ENCODE data around the gene ATP6V0D1. TPM values are rescaled to one million over a fixed set of nuclear protein-coding genes. Genes with fewer than 3 reads are reported as not detected.

Gene ATP6V0D1
- polyA plus RNA-seq, 1 of the 3 experiments (the other 2 are of a cell fraction), result 135 TPM

DNA sequence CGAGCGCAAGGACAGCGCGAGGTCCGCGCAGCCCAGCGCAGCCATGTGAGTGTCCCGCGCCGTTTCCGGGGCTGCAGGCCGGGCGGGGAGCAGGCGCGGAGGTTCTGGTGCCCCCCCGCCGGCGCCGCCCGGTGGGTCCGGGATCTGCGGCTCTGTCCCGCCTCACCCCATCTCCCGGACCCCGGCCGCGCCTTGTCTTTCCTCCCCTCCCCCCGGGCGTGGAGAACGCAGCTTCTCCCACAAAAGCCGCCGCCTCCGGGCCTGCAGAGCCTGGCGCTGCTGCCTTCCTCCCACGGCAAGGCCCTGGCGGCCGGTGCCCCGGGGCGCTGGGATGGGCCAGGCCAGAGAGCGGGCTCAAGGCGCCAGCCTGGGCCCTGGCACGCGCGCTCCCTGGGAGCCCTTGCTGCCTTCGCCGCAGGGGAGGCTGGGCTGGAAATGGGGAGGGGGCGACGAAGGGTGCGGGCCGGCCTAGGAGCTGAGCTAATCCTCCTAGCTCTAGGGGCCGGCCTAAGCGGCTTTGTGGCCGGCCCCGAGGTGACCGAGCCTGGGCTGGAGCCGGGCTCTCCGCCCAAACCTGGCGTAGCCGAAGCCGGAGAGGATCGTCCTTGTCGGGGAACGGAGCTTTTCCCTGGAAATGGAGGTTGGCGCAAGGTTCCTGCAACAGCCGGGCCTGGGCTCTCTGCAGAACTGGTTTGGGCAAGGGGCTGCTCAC, 48.1 kb upstream of the ATP6V0D1 start:
- Histone ChIP-seq H3K9me2 (no peaks in the 10 kb centered on the region), H3K4me2 (peak overlapping the region; percentile 96), H4K20me1 (ENCODE audit: insufficient read depth) (peaks cover 37% of the 10 kb centered on the region), H3K27me3 (ENCODE audit: insufficient read depth) (no peaks in the 10 kb centered on the region), H3K4me1 (ENCODE audit: control insufficient read depth in 1 of 2, insufficient read depth in 2 of 2, low read depth in 1 of 2, low read length in 1 of 2) (peaks cover 21% of the 10 kb centered on the region in 2 experiments; a peak in 3 of 4 replicates), H3K9ac (peak overlapping the region; percentile 88), H3K4me3 (ENCODE audit: low read depth in 2 of 2, low read length in 1 of 2) (peak overlapping the region; percentile 77 to 99), H3K36me3 (replicated peaks in 1 of 2; ENCODE audit: control insufficient read depth in 1 of 2, insufficient read depth in 2 of 2, low read length in 1 of 2) (peaks cover 0 to 4% of the 10 kb centered on the region in 2 experiments), H2AFZ (ENCODE audit: low read depth) (no peak overlapping the region), H3K27ac (ENCODE audit: low read depth in 2 of 2, low read length in 1 of 2) (peak overlapping the region; percentile 83), H3K79me2 (ENCODE audit: insufficient read depth) (peaks cover 51% of the 10 kb centered on the region), H3F3A (replicated peaks; ENCODE audit: insufficient read depth) (peaks cover 15% of the 10 kb centered on the region), H3K9me3 (no peaks in the 10 kb centered on the region)
- peak; percentile 83 for DNase-seq
- ChIA-PET CTCF (interaction anchor here (0.9 to 6.6 kb wide), 18 partner anchors 8 to 288 kb away, joined by 3 to 60 read pairs (median 5); partner anchors contain the start of genes ATP6V0D1, C16orf86, CARMIL2 and CTCF), POLR2A (interaction anchor here (0.8 to 2.5 kb wide), 8 partner anchors 8 to 316 kb away, joined by 3 to 10 read pairs (median 4); partner anchors contain the start of genes ACD, C16orf86, CTCF and ENKD1)
- TF ChIP-seq POLR2AphosphoS5 (IDR thresholded peaks at IDR 0.05; ENCODE audit: low read depth, low read length), result peak; percentile 63; the same call in 1 of the 2 replicates
- no peak for TF ChIP-seq GABPA (IDR thresholded peaks at IDR 0.05; ENCODE audit: low read depth)
- TF ChIP-seq GATA2 (CRISPR knock-in tag; IDR thresholded peaks at IDR 0.05), result no peak
- no peak for TF ChIP-seq RXRA (IDR thresholded peaks at IDR 0.05; ENCODE audit: borderline replicate concordance, low read depth)
- TF ChIP-seq FOXJ3 (CRISPR knock-in tag; IDR thresholded peaks at IDR 0.05), result no peak
- no peak for TF ChIP-seq NFIC (IDR thresholded peaks at IDR 0.05; ENCODE audit: borderline replicate concordance)
- TF ChIP-seq MXI1 (IDR thresholded peaks at IDR 0.05; ENCODE audit: low read depth, low read length), result peak; percentile 45; the same call in 1 of the 2 replicates
- no peak for TF ChIP-seq IRF3 (IDR thresholded peaks at IDR 0.05; ENCODE audit: low read depth, low read length)
- TF ChIP-seq TAF1 (IDR thresholded peaks at IDR 0.05; ENCODE audit: borderline replicate concordance, low read depth, low read length), result peak; percentile 8; the same call in 1 of the 2 replicates
- 1% methylated on average over 15 of the region's 65 CpGs for WGBS (ENCODE audit: low lambda C conversion rate)

DNA sequence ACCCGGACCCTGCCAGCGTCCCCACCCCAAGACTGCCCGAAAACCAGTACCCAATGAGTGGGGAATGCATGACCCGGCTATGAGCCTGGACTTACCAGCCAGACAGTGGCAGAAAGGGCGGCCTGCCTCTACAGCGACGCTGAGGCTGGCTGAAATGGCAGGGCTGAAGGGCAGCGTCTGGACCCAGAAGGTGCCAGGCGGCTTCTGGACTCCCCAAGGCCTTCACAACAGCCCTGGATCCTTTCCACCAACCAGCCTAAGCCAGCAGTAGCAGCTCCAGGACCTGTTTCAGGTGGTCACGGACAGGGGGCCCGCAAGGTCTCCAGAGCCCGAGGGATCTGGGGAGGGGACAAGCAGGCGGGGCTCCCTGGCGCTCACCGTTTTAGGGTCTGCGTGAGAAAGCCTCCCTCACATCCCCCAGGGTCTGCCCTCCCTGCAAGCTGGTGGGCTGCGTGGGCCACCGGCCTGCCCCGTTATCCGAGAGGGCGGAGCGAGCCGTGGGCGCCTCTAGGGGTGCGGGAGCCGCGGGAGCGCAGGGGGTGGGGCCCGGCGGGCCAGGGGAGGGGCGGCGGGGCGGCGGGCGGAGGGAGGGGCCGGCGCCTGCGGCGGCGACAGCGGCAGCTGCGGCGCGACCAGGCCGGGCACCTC, 47.4 kb upstream of the ATP6V0D1 start, which contains the start of gene RIPOR1:
TSS of gene RIPOR1 (plus strand) at position 608 of the 648 bp plus-strand sequence. CDS start 9,618 bp downstream, outside the sequence.
- Histone ChIP-seq H3K4me2 (peak within 1 kb of the TSS; percentile 96), H3K4me1 (ENCODE audit: control insufficient read depth in 1 of 2, insufficient read depth in 2 of 2, low read depth in 1 of 2, low read length in 1 of 2) (peaks cover 21% of the 10 kb centered on the region in 2 experiments; a peak in 3 of 4 replicates), H3K4me3 (ENCODE audit: low read depth in 2 of 2, low read length in 1 of 2) (peak within 1 kb of the TSS; percentile 77 to 99), H3K36me3 (replicated peaks in 1 of 2; ENCODE audit: control insufficient read depth in 1 of 2, insufficient read depth in 2 of 2, low read length in 1 of 2) (peaks cover 0 to 4% of the 10 kb centered on the region in 2 experiments), H2AFZ (ENCODE audit: low read depth) (peak within 1 kb of the TSS; percentile 93; the same call in 1 of the 2 replicates), H3K79me2 (ENCODE audit: insufficient read depth) (peaks cover 44% of the 10 kb centered on the region), H3K9me2 (no peaks in the 10 kb centered on the region), H3F3A (replicated peaks; ENCODE audit: insufficient read depth) (peaks cover 15% of the 10 kb centered on the region), H3K9me3 (no peaks in the 10 kb centered on the region), H3K9ac (peak within 1 kb of the TSS; percentile 88), H4K20me1 (ENCODE audit: insufficient read depth) (peaks cover 30% of the 10 kb centered on the region), H3K27ac (ENCODE audit: low read depth in 2 of 2, low read length in 1 of 2) (peak within 1 kb of the TSS; percentile 83), H3K27me3 (ENCODE audit: insufficient read depth) (no peaks in the 10 kb centered on the region)
- CTCF ChIA-PET, result interaction anchor here (1.1 to 6.6 kb wide), 12 partner anchors 8 to 288 kb away, joined by 3 to 60 read pairs (median 11); partner anchors contain the start of genes C16orf86, CARMIL2, CTCF and ENKD1
- POLR2A ChIA-PET, result interaction anchor here (0.8 to 2.5 kb wide), 5 partner anchors 9 to 138 kb away, joined by 3 to 8 read pairs (median 5); partner anchors contain the start of genes ACD, C16orf86, CTCF and ENKD1
- WGBS (ENCODE audit: low lambda C conversion rate), result 45% methylated on average over 17 of the region's 45 CpGs
- peak; percentile 94 for DNase-seq
- TF ChIP-seq NFIC (IDR thresholded peaks at IDR 0.05; ENCODE audit: borderline replicate concordance) (no peak), MXI1 (IDR thresholded peaks at IDR 0.05; ENCODE audit: low read depth, low read length) (no peak), EZH2phosphoT487 (IDR thresholded peaks at IDR 0.05; ENCODE audit: borderline replicate concordance, low read depth) (no peak), FOSL2 (IDR thresholded peaks at IDR 0.05; ENCODE audit: borderline replicate concordance, low read depth) (no peak), FOXM1 (IDR thresholded peaks at IDR 0.05; ENCODE audit: low read depth) (no peak), IRF3 (IDR thresholded peaks at IDR 0.05; ENCODE audit: low read depth, low read length) (no peak), RCOR1 (IDR thresholded peaks at IDR 0.05; ENCODE audit: low read length) (no peak), MEF2A (IDR thresholded peaks at IDR 0.05; ENCODE audit: borderline replicate concordance, low read depth) (no peak), YY1 (IDR thresholded peaks at IDR 0.05; ENCODE audit: low read depth) (no peak), RAD21 (IDR thresholded peaks at IDR 0.05; ENCODE audit: low read length) (no peak), CTCF (IDR thresholded peaks at IDR 0.05) (no peak), TAF1 (IDR thresholded peaks at IDR 0.05; ENCODE audit: borderline replicate concordance, low read depth, low read length) (no peak), EP300 (IDR thresholded peaks at IDR 0.05; ENCODE audit: borderline replicate concordance in 1 of 2, low read depth in 1 of 2, low read length in 1 of 2) (no peak), TEAD4 (IDR thresholded peaks at IDR 0.05; ENCODE audit: borderline replicate concordance, insufficient read depth) (no peak), GATA2 (CRISPR knock-in tag; IDR thresholded peaks at IDR 0.05) (no peak)

All from SK-N-SH (cell line).